ENCODE results near the gene LSM5. TPM values are rescaled to one million over a fixed set of nuclear protein-coding genes. Genes with fewer than 3 reads are reported as not detected.
A peak's percentile ranks its signal among the peaks of the same experiment; 100 is the strongest.

LSM5 gene
- total RNA-seq, 1 experiment from 2014 or later = 108 TPM

- Mint-ChIP-seq H3K36me3 (ENCODE audit: insufficient read depth in 1 of 3, low read depth in 3 of 3) (peaks cover 23 to 25% (median 24%) of the 10 kb centered on the region in 3 experiments), H3K27me3 (ENCODE audit: low read depth) (0 out of 2 replicates have a peak, but pooled peaks cover under 1% of the 10 kb centered on the region), H3K27ac (peak overlapping the region in 2 of 3 experiments; percentile 64 to 83; a peak in 2 of 7 replicates), H3K4me1 (peaks cover 44 to 48% of the 10 kb centered on the region in 2 experiments), H3K4me3 (peak overlapping the region in 1 of 2 experiments; percentile 60; a peak in 2 of 5 replicates), H3K9me3 (peaks cover 24 to 30% of the 10 kb centered on the region in 2 experiments)
- Histone ChIP-seq H2BK20ac (ENCODE audit: low read depth, low read length, poor library complexity, severe bottlenecking) (no peak overlapping the region), H4K5ac (ENCODE audit: insufficient read length, low read depth, low read length) (no peak overlapping the region), H2AFZ (ENCODE audit: low read length) (no peak overlapping the region), H3K27ac (ENCODE audit: insufficient read length, low read depth, low read length) (no peak overlapping the region), H3K56ac (ENCODE audit: insufficient read length, low read depth, low read length) (no peak overlapping the region), H2BK120ac (ENCODE audit: low read depth, low read length, poor library complexity, severe bottlenecking) (no peak overlapping the region), H3K18ac (ENCODE audit: insufficient read length, low read depth, low read length) (no peak overlapping the region), H4K91ac (ENCODE audit: insufficient read length, low read depth, low read length) (no peak overlapping the region), H3T11ph (ENCODE audit: low read length) (no peak overlapping the region), H4K8ac (replicated peaks; ENCODE audit: insufficient read length, low read depth, low read length) (no peak overlapping the region), H2BK12ac (ENCODE audit: insufficient read length, low read depth, low read length) (no peak overlapping the region), H3K23me2 (ENCODE audit: insufficient read length, low read depth, low read length, poor library complexity, severe bottlenecking) (no peaks in the 10 kb centered on the region), H2BK15ac (ENCODE audit: low read depth, low read length) (no peak overlapping the region), H3K9ac (ENCODE audit: extremely low read depth, insufficient read length, low read length) (no peak overlapping the region), H3K79me2 (ENCODE audit: insufficient read depth, low read length) (no peaks in the 10 kb centered on the region; the same call in 1 of the 2 replicates), H3K27me3 (ENCODE audit: insufficient read depth, low read length) (no peaks in the 10 kb centered on the region), H4K20me1 (ENCODE audit: control insufficient read depth, insufficient read depth, insufficient read length) (no peaks in the 10 kb centered on the region), H3K9me3 (ENCODE audit: control insufficient read depth, low read depth, low read length) (peaks cover 10% of the 10 kb centered on the region), H2BK5ac (ENCODE audit: insufficient read length, low read length) (no peak overlapping the region), H3K4me2 (ENCODE audit: insufficient read depth, insufficient read length, low read length) (no peak overlapping the region), H3K4ac (ENCODE audit: low read depth, low read length) (no peak overlapping the region), H3K79me1 (ENCODE audit: insufficient read depth, low read depth, low read length, poor library complexity, severe bottlenecking) (peaks cover under 1% of the 10 kb centered on the region), H3K14ac (ENCODE audit: insufficient read depth, low read length) (no peak overlapping the region), H2AK5ac (ENCODE audit: insufficient read length, low read length) (no peak overlapping the region), H3K4me1 (ENCODE audit: insufficient read depth, low read length) (peaks cover 10% of the 10 kb centered on the region; the same call in 1 of the 2 replicates), H3K23ac (ENCODE audit: insufficient read length, low read depth, low read length) (no peak overlapping the region)
- no peak for TF ChIP-seq CTCF (conservative IDR thresholded peaks at IDR 0.05)
- DNase-seq = no peak
- WGBS (ENCODE audit: extremely low coverage, insufficient read length, low lambda C conversion rate) = no CpG with 5 or more reads among the region's 4 CpGs
Measured at GRCh38 chr7:32525839-32526238, 35.7 kb upstream of the LSM5 start.

Data from H9 (cell line).